HepG2 (cell line): Measurements from ENCODE around the gene GBP6. TPM values are rescaled to one million over a fixed set of nuclear protein-coding genes. Genes with fewer than 3 reads are reported as not detected.

Experiments used
- ARHGAP35 ChIP-seq: sonication (generic); formaldehyde crosslinking; IDR thresholded peaks from 2 replicates; pipeline ENCODE4 v1.9.0; 2022; ENCODE audit warnings: mild to moderate bottlenecking, inconsistent platforms, moderate library complexity, missing genetic modification reagents, borderline replicate concordance
- ELF1 ChIP-seq: sonication (generic); formaldehyde crosslinking; IDR thresholded peaks from 2 replicates; pipeline ENCODE4 v1.4.0; 2020; ENCODE audit warnings: missing genetic modification reagents
- ERF ChIP-seq: IDR thresholded peaks from 2 replicates; pipeline ENCODE4 v1.6.1; 2018; ENCODE audit warnings: missing biosample characterization, missing genetic modification reagents
- FIP1L1 ChIP-seq: fragments of 200-400 bp; formaldehyde crosslinking; IDR thresholded peaks from 2 replicates; pipeline ENCODE4 v1.6.1; 2018; ENCODE audit warnings: low read depth, mild to moderate bottlenecking, low read length, moderate library complexity, borderline replicate concordance; ENCODE audit not compliant: insufficient read depth
- GATAD1 ChIP-seq: IDR thresholded peaks from 2 replicates; pipeline ENCODE4 v1.6.1; 2016; ENCODE audit warnings: missing genetic modification reagents, missing compliant biosample characterization
- NPAS2 ChIP-seq: sonication (generic); formaldehyde crosslinking; IDR thresholded peaks from 2 replicates; pipeline ENCODE4 v1.8.0; 2022; ENCODE audit warnings: mild to moderate bottlenecking, missing genetic modification reagents, borderline replicate concordance
- TCF7 ChIP-seq: sonication (generic); IDR thresholded peaks from 2 replicates; pipeline ENCODE4 v1.6.1; 2016; ENCODE audit warnings: antibody characterized with exemption, low read depth
- TFDP1 ChIP-seq: IDR thresholded peaks from 2 replicates; pipeline ENCODE4 v1.6.1; 2016; ENCODE audit warnings: missing compliant biosample characterization, missing genetic modification reagents, borderline replicate concordance
- ZBTB40 ChIP-seq, 2 experiments: fragments of 450-650 bp in 1 of 2; sonication (generic) in 1 of 2; formaldehyde crosslinking in 1 of 2; IDR thresholded peaks; 2 replicates each; pipeline versions ENCODE4 v1.6.1 to v1.8.0; 2016 to 2022; ENCODE audit warnings: antibody characterized with exemption in 1 of 2, mild to moderate bottlenecking in 1 of 2, missing genetic modification reagents in 1 of 2
- ZNF512 ChIP-seq: sonication (generic); formaldehyde crosslinking; IDR thresholded peaks from 2 replicates; pipeline ENCODE4 v1.4.0; 2020; ENCODE audit warnings: mild to moderate bottlenecking, missing genetic modification reagents
- ZNF607 ChIP-seq: sonication (generic); formaldehyde crosslinking; IDR thresholded peaks from 2 replicates; pipeline ENCODE4 v1.5.1; 2020; ENCODE audit warnings: missing genetic modification reagents, mild to moderate bottlenecking, borderline replicate concordance
- ZNF652 ChIP-seq: IDR thresholded peaks from 2 replicates; pipeline ENCODE4 v1.6.1; 2016; ENCODE audit warnings: low read depth, borderline replicate concordance
- ZSCAN31 ChIP-seq: sonication (generic); formaldehyde crosslinking; IDR thresholded peaks from 2 replicates; pipeline ENCODE4 v1.5.0; 2020; ENCODE audit warnings: low read depth, mild to moderate bottlenecking, missing genetic modification reagents
- polyA plus RNA-seq, 8 experiments: library from polyadenylated mRNA; depleted of rRNA in 3 of 8; stranded (reverse) in 7 of 8; unstranded in 1 of 8; fragments of >200 nt; fragmentation: Illumina TruSeq in 4 of 8; extraction: Trizol in 4 of 8; gene quantifications; 2 replicates each; pipeline versions ENCODE4 v1.2.1 to v1.2.3, GENCODE V29; 2011 to 2016; ENCODE audit warnings: low read depth in 4 of 8, missing spikeins in 1 of 8, mixed read lengths in 1 of 8; ENCODE audit not compliant: insufficient read depth in 1 of 8
- total RNA-seq, 5 experiments: library from RNA; depleted of rRNA; stranded (reverse); fragments of >200 nt; fragmentation: Illumina TruSeq; extraction: Trizol; gene quantifications; 2 replicates each; pipeline ENCODE4 v1.2.3, GENCODE V29; 2016; ENCODE audit warnings: low read depth in 1 of 5

The GBP6 gene
- total and polyA plus RNA-seq, 2 of the 13 experiments (the other 11 are each of a cell fraction or from before 2014, with no cell fraction given) = not detected

GRCh38 chr1:89356658-89357400, 7.0 kb upstream of the GBP6 start (continued):
- TF ChIP-seq ZBTB40 (IDR thresholded peaks at IDR 0.05) (no peak), ZBTB40 (CRISPR knock-in tag; IDR thresholded peaks at IDR 0.05) (no peak), TCF7 (peak; percentile 89), NPAS2 (no peak), ELF1 (no peak), ZNF652 (CRISPR knock-in tag) (no peak), ZSCAN31 (CRISPR knock-in tag) (no peak; the same call in 1 of the 2 replicates), ZNF607 (CRISPR knock-in tag) (no peak), GATAD1 (CRISPR knock-in tag) (no peak), ERF (no peak), ZNF512 (CRISPR knock-in tag) (no peak), FIP1L1 (no peak), ARHGAP35 (CRISPR knock-in tag) (no peak), TFDP1 (CRISPR knock-in tag) (no peak)
